ENCODE measurements around the gene RASGRF2.

DNA sequence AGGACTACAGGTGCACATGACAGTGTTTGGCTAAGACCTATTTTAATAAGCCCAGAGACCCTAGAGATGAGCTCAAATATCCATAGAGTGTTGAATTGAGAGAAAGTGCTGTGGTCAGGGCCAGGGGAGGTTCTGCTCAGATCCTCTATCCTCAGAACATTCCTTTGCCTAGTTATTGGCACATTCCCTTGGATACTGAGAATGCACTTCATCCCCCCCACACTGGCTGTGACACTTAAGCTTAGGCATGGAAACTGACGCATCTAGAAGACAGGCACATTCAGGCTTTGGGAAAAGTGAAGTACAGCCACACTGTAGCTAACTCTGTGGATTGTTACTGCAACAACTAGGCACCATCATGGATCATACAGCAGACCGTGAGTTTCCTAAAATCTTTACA lies 27.1 kb upstream of the RASGRF2 start:
- no peak for TF ChIP-seq EGR1 (IDR thresholded peaks at IDR 0.05)
- TF ChIP-seq TAF1 (IDR thresholded peaks at IDR 0.05; ENCODE audit: low read depth), result no peak
- TF ChIP-seq CEBPB (IDR thresholded peaks at IDR 0.05), result no peak
- no peak for TF ChIP-seq EP300 (IDR thresholded peaks at IDR 0.05; ENCODE audit: borderline replicate concordance)

All from Ishikawa (cell line).